Heart left ventricle (tissue), 16 donors: ENCODE results near the gene RPL13A. TPM values are rescaled to one million over a fixed set of nuclear protein-coding genes. Genes with fewer than 3 reads are reported as not detected.
A peak's percentile ranks its signal among the peaks of the same experiment; 100 is the strongest.

Source experiments
- ATAC-seq, 4 donors: fragments of 200-7000 bp; cut with Tn5 transposase; one replicate each; pipeline ENCODE4 v1.9.1; 2020 to 2022; ENCODE audit warnings: moderate library complexity in 4 of 4, mild to moderate bottlenecking in 3 of 4, moderate number of reproducible peaks in 1 of 4
- DNase-seq, 5 donors: peaks; one replicate each; pipeline ENCODE4 v3.0.0-alpha.2; 2020
- H3K27ac ChIP-seq, 12 donors: fragments of 200-600 bp; sonication (generic) in 4 of 12; one replicate each; pipeline versions ENCODE4 v1.5.0 to v1.8.0; 2016 to 2022; ENCODE audit warnings: mild to moderate bottlenecking in 2 of 12
- H3K27me3 ChIP-seq, 9 donors: fragments of 200-600 bp; sonication (generic) in 2 of 9; one replicate each; pipeline versions ENCODE4 v1.5.1 to v1.8.0; 2016 to 2022; ENCODE audit warnings: mild to moderate bottlenecking in 3 of 9
- H3K36me3 ChIP-seq, 9 donors: fragments of 200-600 bp; sonication (generic) in 2 of 9; one replicate each; pipeline versions ENCODE4 v1.5.0 to v1.8.0; 2018 to 2022; ENCODE audit warnings: mild to moderate bottlenecking in 2 of 9
- H3K4me1 ChIP-seq, 12 donors: fragments of 200-600 bp; sonication (generic) in 4 of 12; one replicate each; pipeline versions ENCODE4 v1.5.0 to v1.8.0; 2016 to 2022; ENCODE audit warnings: mild to moderate bottlenecking in 3 of 12
- H3K4me3 ChIP-seq, 12 donors: fragments of 200-600 bp; sonication (generic) in 4 of 12; one replicate each; pipeline versions ENCODE4 v1.5.0 to v1.8.0; 2017 to 2022; ENCODE audit warnings: mild to moderate bottlenecking in 9 of 12, moderate library complexity in 4 of 12
- H3K9me3 ChIP-seq, 12 donors: fragments of 200-600 bp; sonication (generic) in 4 of 12; one replicate each; pipeline versions ENCODE4 v1.5.0 to v1.8.0; 2016 to 2022; ENCODE audit warnings: mild to moderate bottlenecking in 1 of 12
- POLR2A ChIP-seq, 2 donors: fragments of 450-650 bp; IDR thresholded peaks; one replicate each; pipeline ENCODE4 v1.6.1; 2017; ENCODE audit warnings: antibody characterized with exemption in 2 of 2, mild to moderate bottlenecking in 2 of 2, moderate library complexity in 2 of 2
- WGBS, 4 donors: extraction: QIAGEN DNeasy Blood & Tissue Kit in 2 of 4; methylation state at CpG; one replicate each; pipeline versions ENCODE4 v1.1.5 to v1.1.7; 2013 to 2018; 5-methylcytosine and 5-hydroxymethylcytosine counted together
- intact Hi-C, 10 donors: fragments of 100-400 bp; cut with DNase I; formaldehyde crosslinking; loops; one replicate each; pipeline versions ENCODE4 v1.11.1 to v1.14.2; 2022
- polyA plus RNA-seq, 2 donors: library from polyadenylated mRNA; stranded (reverse); fragments of 200-250 nt; gene quantifications; one replicate each; pipeline ENCODE4 v1.2.3, GENCODE V29; 2013
- total RNA-seq, 9 donors: library from RNA; depleted of rRNA in 2 of 9; stranded (reverse); fragments of >200 nt in 2 of 9; fragmentation: NEBNext Ultra II Directional in 3 of 9; extraction: Animal tissue kit (Norgen Biotek cat#: 25700) in 3 of 9; gene quantifications; one replicate each; pipeline versions ENCODE4 v1.1.0 to v1.2.4, GENCODE V29; 2016 to 2023
- TF ChIP-seq, protein P1 (sequence below), 12 donors: fragments of 200-600 bp; sonication (generic) in 4 of 12; IDR thresholded peaks; one replicate each; pipeline versions ENCODE4 v1.5.0 to v1.8.0; 2018 to 2022; ENCODE audit warnings: antibody characterized with exemption in 12 of 12, mild to moderate bottlenecking in 5 of 12
- donor health status: ischemic (EF 13 %, LVEDD 7.1; RV severe dilation, severe dysfunction).
- donor health status: healthy with polysubstance abuse.
- donor health status: DM: no; HTN: yes; CAD: no.
- donor health status: DM: no; HTN: no; CAD: no.
- donor health status: ischemic (EF 25% LVEDD 6.9; RV normal size, moderate dysfunction).
- donor health status: ischemic (EF 25% LVEDD 5.7; RV mildly dilated, moderate dysfunction).
- donor health status: healthy.
- donor health status: DM: yes; HTN: yes; CAD: no.
- donor health status: ischemic (EF 35%, LVEDD 5.7; RV mildly dilated, moderate dysfunction).
- donor health status: nonischemic (EF 11% LVEDD 7.7; RV severe dilation, severe dysfunction).
- donor health status: DM: yes; HTN: yes; CAD: no.
- donor health status: PGD.
- donor health status: ischemic (EF 29% LVEDD 5.4; RV normal size, mild dysfunction).
- donor health status: nonischemic (EF 23%, LVEDD 6.1; RV moderate dilation, normal function).

The RPL13A gene
- total and polyA plus RNA-seq, 11 donors = 876 to 2,850 (median 1,261) TPM

DNA sequence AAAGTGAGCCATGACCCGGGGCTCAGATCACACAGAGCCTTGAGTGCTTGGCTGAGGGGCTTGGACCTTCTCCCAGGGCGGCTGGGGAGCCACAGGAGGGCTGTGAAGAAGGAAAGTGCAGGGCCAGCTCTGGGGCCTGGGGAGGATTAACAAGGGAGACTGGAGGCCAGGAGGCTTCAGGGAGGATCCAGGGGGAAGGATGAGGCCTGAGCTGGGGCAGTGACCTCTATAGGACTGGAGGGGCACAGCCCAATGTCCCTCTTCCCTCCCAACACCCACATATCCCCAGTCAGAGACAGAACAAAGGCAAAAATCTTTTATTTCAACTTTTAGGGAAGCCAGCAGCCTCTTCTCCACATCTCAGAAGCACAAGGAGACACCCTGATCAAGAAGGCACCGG lies 41.4 kb upstream of the RPL13A start:
- intact Hi-C loops = loop anchor here in 3 of 10 donors (10.0 kb wide), 2 partner anchors 181 to 221 kb away; no protein-coding TSS in a partner anchor
- peaks cover 0 to 19% (median 6%) of the 10 kb centered on the region in 12 donors for H3K4me1 ChIP-seq
- ATAC-seq = no peak

DNA sequence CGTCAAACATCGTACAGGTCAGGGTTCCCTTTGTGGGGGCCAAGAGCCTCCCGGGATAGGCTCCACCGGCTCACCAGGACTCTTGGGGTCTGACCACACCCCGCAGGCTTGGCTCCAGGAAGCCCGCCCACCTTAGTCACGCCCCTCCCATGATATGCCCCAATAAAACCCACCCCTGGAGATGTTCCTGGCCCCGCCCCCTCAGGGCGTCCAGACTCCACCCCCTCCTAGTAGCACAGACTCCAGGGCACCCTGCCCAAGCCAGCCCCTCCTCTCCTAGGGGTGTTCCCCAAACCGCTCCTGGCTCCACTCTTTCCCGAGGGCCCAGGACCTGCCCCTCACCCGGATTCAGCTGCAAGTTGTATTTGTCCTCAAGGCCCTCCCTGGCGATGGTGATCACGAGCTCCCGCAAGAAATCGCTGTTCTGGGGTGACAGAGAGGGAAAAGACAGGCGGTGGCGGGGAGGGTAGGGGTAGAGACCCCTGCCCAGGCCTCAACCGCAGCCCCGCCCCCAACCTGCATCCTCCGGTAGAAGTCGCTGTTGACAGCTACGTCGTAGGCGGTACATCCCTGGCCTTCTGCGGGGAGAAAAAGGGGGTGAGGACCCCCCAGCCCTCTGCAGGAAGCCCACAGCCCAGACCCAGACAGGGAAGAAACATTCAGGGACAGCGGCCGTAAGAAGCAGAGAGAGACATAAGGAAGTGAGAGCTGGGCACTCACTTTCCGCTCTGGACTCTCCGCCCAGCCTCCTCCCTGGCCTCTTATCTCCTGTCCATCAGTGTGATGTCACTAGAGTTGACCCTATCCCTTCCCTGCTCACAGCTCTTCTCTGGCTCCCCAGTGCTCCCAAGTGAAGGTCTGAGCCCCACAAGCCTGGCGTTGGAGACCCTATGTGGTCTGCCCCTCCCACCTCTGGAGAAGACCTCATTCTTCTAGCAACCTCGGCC lies 39.6 kb upstream of the RPL13A start:
- Histone ChIP-seq H3K4me3 (no peak overlapping the region), H3K36me3 (peaks cover 0 to 25% (median 7%) of the 10 kb centered on the region in 9 donors), H3K4me1 (peaks cover 0 to 17% (median 4%) of the 10 kb centered on the region in 12 donors), H3K27ac (no peak overlapping the region), H3K9me3 (no peaks in the 10 kb centered on the region), H3K27me3 (no peaks in the 10 kb centered on the region)
- no peak for ATAC-seq
- peak in 1 of 5 donors; percentile 53 for DNase-seq
- TF ChIP-seq, protein P1, sequence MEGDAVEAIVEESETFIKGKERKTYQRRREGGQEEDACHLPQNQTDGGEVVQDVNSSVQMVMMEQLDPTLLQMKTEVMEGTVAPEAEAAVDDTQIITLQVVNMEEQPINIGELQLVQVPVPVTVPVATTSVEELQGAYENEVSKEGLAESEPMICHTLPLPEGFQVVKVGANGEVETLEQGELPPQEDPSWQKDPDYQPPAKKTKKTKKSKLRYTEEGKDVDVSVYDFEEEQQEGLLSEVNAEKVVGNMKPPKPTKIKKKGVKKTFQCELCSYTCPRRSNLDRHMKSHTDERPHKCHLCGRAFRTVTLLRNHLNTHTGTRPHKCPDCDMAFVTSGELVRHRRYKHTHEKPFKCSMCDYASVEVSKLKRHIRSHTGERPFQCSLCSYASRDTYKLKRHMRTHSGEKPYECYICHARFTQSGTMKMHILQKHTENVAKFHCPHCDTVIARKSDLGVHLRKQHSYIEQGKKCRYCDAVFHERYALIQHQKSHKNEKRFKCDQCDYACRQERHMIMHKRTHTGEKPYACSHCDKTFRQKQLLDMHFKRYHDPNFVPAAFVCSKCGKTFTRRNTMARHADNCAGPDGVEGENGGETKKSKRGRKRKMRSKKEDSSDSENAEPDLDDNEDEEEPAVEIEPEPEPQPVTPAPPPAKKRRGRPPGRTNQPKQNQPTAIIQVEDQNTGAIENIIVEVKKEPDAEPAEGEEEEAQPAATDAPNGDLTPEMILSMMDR (IDR thresholded peaks at IDR 0.05) = no peak
- no peak for TF ChIP-seq POLR2A (IDR thresholded peaks at IDR 0.05)
- intact Hi-C loops = loop anchor here in 3 of 10 donors (10.0 kb wide), 2 partner anchors 183 to 223 kb away; no protein-coding TSS in a partner anchor
- 74 to 83% (median 80%) methylated on average over 24 to 32 of the region's 32 CpGs for WGBS, 4 donors

More for the DNA sequence above, 41.4 kb upstream of the RPL13A start:
- H3K27ac ChIP-seq = no peak overlapping the region
- peaks cover 0 to 15% (median 4%) of the 10 kb centered on the region in 9 donors for H3K27me3 ChIP-seq
- peaks cover 0 to 25% (median 7%) of the 10 kb centered on the region in 9 donors for H3K36me3 ChIP-seq
- no peaks in the 10 kb centered on the region for H3K9me3 ChIP-seq
- TF ChIP-seq, protein P1 (IDR thresholded peaks at IDR 0.05) = no peak
- no peak for TF ChIP-seq POLR2A (IDR thresholded peaks at IDR 0.05)
- DNase-seq = no peak
- 83 to 86% (median 86%) methylated on average over 3 of the region's 3 CpGs for WGBS, 4 donors
- no peak overlapping the region for H3K4me3 ChIP-seq

DNA sequence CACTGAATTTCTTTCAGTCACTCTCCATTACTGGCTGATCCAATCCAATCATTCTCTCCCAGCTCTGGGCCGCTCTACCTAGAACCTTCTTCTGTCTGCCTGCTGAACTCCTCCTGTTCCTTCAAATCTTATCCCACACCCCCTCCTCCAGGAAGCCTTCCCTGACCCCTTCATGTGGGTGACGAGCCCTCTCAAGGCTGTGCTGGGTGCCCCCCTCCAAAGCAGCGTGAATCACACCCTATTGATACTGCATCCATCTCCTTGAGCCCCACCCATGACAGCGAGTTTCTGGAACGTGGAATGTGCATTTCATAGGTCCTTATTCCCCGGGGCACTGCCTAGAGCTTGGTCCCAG lies 39.0 kb upstream of the RPL13A start:
- 92 to 96% (median 94%) methylated on average over 6 of the region's 6 CpGs for WGBS, 4 donors
- no peak overlapping the region for H3K4me3 ChIP-seq
- intact Hi-C loops = loop anchor here in 3 of 10 donors (10.0 kb wide), 2 partner anchors 184 to 224 kb away; no protein-coding TSS in a partner anchor
- H3K4me1 ChIP-seq = peaks cover 0 to 17% (median 4%) of the 10 kb centered on the region in 12 donors
- no peak for ATAC-seq
- no peaks in the 10 kb centered on the region for H3K27me3 ChIP-seq
- peaks cover 0 to 25% (median 7%) of the 10 kb centered on the region in 9 donors for H3K36me3 ChIP-seq
- no peak for DNase-seq
- TF ChIP-seq, protein P1 (IDR thresholded peaks at IDR 0.05) = no peak
- TF ChIP-seq POLR2A (IDR thresholded peaks at IDR 0.05) = no peak
- H3K9me3 ChIP-seq = no peaks in the 10 kb centered on the region
- no peak overlapping the region for H3K27ac ChIP-seq

DNA sequence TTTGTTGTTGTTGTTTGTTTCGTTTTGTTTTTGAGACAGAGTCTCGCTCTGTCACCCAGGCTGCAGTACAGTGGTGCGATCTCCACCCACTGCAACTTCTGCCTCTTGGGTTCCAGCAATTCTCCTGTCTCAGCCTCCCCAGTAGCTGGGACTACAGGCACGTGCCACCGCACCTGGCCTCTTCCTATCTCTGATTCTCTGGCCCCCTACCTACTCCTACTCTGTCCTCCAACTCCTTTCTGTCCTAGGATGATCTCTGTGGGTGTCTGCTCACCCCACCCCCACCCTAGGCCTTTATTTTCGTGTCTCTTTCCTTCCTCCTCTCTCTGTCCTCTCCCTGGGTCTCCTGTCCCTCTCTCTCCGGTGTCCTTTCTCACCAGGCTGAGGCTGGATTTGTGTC lies 37.0 kb upstream of the RPL13A start:
- ATAC-seq (no peak), DNase-seq (no peak)
- Histone ChIP-seq H3K36me3 (peaks cover 0 to 25% (median 7%) of the 10 kb centered on the region in 9 donors), H3K9me3 (no peaks in the 10 kb centered on the region), H3K27ac (no peak overlapping the region), H3K27me3 (no peaks in the 10 kb centered on the region), H3K4me3 (peak overlapping the region in 2 of 12 donors; percentile 85 to 88), H3K4me1 (peaks cover 0 to 31% (median 9%) of the 10 kb centered on the region in 12 donors)
- 80 to 86% (median 82%) methylated on average over 7 of the region's 7 CpGs for WGBS, 4 donors
- no peak for TF ChIP-seq POLR2A (IDR thresholded peaks at IDR 0.05)
- TF ChIP-seq, protein P1 (IDR thresholded peaks at IDR 0.05) = no peak
- intact Hi-C loops = loop anchor here in 1 of 10 donors (5.0 kb wide), 1 partner anchor 192 kb away; the partner anchor contains the start of genes RRAS and SCAF1
